GM19463 (cell line): ENCODE measurements around the gene L3MBTL4.

Experiments
- ATAC-seq: cut with Tn5 transposase; IDR thresholded peaks from one replicate; pipeline ENCODE4 v1.9.1; 2021; ENCODE audit warnings: mild to moderate bottlenecking, moderate library complexity; ENCODE audit not compliant: unreplicated experiment

The L3MBTL4 gene

DNA sequence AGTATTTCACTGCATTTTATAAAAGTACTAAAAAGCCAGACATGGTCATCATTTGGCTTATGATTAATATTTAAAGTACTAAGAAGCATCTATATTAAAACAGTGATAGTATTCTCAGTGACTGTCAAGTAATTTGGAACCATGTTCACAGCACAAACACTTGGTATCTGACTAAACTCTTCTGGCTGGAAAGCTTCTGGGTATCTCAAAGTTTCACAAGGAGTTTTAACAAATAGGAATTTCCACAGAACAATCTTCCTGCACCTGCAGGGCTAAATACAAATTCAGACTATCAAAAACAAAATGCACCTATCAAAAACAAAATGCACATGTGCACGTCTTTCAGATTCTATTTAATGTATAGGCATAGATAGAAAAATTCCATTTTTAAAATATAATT is 158.8 kb downstream of the L3MBTL4 start:
- no peak for ATAC-seq

DNA sequence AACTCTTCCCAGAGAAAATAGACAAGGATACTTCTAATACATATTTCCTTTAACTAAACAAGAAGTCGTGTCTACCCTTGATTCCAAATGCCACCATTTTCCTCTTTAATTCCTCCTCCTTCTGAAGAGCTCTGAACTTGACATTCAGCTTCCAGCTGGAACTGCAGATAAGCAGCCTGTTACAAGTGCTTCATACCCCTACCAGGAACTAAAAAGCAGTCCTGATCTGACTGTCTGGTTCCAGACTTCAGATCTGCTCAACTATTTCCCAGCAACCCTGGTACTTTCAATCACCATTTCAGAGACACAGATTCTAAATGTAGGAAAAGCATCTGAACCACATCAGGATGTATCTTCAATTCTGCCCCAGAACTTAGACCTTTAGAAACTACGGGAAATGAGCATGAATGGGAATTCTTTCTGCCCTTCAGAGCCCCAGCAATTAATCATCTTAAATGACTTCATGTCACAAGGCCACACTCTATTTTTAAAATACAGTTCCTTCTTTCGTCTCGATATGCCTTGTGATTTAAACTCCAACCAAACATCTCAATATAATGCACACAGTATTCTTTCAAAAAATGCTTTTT is 159.5 kb downstream of the L3MBTL4 start:
- no peak for ATAC-seq

DNA sequence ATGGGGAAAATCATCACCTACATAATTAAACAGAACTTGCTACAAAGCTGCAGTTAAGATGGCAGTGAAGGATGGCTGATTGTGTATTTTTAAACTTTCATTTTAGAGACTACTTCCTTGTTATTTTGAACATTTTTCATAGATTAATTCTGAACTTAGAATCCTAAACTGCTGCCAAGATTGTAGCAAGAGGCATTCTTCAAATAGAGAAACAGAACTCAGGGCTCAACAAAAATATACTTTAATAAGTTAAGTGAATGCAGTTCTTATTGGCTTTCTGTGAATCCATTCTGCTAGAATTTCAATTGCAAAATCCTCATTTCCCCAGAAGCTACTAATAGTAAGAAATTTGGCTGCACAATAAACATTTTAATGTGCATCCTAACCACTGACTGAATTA is 160.3 kb downstream of the L3MBTL4 start:
- ATAC-seq = no peak

DNA sequence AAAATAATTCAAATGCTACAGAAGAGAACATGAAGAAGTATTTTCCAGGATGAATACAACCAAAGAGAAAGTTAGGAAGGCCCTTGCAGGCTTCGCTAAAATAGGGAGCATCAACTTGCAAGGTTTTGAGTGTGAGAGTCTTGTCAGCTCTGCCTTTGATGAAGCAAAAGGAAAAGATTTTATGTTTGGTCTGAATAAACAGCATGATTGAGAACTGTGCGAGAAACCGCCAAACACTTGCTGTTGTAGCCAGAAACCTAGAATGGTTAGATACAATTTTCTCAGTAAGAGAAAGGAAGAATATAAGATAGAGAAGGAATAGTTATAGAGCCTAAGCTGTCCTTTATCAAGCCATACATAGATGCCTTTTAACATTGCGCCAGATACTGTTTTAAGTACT is 163.6 kb downstream of the L3MBTL4 start:
- ATAC-seq = no peak

GRCh38 chr18:6249788-6250187 is 164.9 kb downstream of the L3MBTL4 start:
- ATAC-seq = no peak

GRCh38 chr18:6249170-6249569 is 165.5 kb downstream of the L3MBTL4 start:
- peak; percentile 82 for ATAC-seq

- no peak for ATAC-seq
Observed at GRCh38 chr18:6248017-6248416, 166.7 kb downstream of the L3MBTL4 start.

GRCh38 chr18:6242004-6242403 is 172.7 kb downstream of the L3MBTL4 start:
- no peak for ATAC-seq

- no peak for ATAC-seq
Observed at GRCh38 chr18:6239716-6240115, 175.0 kb downstream of the L3MBTL4 start.

DNA sequence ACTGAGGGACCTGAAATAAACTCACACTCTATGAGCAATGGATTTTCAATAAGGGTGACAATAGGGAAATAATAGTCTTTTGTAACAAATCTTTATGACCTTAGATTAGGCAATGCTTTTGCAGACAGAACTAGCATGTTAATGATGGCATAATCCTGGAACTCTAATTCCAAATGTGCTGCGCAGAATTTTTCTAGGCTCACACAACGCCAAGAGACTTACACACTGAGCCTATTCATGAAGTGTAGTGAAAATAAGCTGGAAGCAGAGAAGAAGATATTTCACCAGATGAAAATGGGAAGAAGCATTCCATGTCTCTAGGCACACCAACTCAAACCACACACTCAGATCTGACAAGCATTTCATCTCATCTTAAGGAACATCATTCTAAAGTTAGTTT is 178.5 kb downstream of the L3MBTL4 start:
- ATAC-seq = no peak

- ATAC-seq = no peak
Observed at GRCh38 chr18:6222271-6222670, 192.4 kb downstream of the L3MBTL4 start.

DNA sequence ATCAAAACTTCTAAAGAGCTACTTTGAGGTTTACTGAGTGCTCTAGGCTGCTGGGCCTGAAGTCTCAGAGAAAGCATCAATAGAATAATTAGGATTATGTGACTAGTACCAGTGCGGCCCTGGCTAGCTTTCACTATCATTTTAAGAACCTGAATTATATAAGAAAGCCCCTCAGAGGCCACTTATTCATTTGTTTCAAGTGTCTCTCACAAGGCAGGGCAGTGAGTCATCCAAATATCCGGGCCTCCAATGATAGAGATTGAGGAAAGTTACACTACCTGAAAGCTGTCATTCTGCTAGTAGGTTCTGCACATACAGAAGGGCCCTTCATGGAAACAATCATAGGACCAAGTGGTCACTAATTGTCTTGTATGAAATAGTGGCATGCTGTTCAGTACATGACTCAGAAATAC is 193.1 kb downstream of the L3MBTL4 start:
- peak; percentile 64 for ATAC-seq

GRCh38 chr18:6220129-6220528 is 194.6 kb downstream of the L3MBTL4 start:
- ATAC-seq = no peak

GRCh38 chr18:6219116-6219717 is 195.5 kb downstream of the L3MBTL4 start:
- ATAC-seq = no peak

GRCh38 chr18:6215888-6216287 is 198.8 kb downstream of the L3MBTL4 start:
- no peak for ATAC-seq

GRCh38 chr18:6211174-6211504 is 203.6 kb downstream of the L3MBTL4 start:
- no peak for ATAC-seq

- ATAC-seq = no peak
Observed at GRCh38 chr18:6210349-6211173, 204.2 kb downstream of the L3MBTL4 start.

GRCh38 chr18:6207941-6208340 is 206.8 kb downstream of the L3MBTL4 start:
- ATAC-seq = no peak

GRCh38 chr18:6207116-6207515 is 207.6 kb downstream of the L3MBTL4 start:
- ATAC-seq = no peak

GRCh38 chr18:6205706-6206105 is 209.0 kb downstream of the L3MBTL4 start:
- no peak for ATAC-seq

- ATAC-seq = no peak
Observed at GRCh38 chr18:6204476-6204875, 210.2 kb downstream of the L3MBTL4 start.

GRCh38 chr18:6203791-6204190 is 210.9 kb downstream of the L3MBTL4 start:
- ATAC-seq = no peak
